Occipital lobe (tissue), 2 donors: Measurements from ENCODE around the gene MTHFS. TPM values are rescaled to one million over a fixed set of nuclear protein-coding genes. Genes with fewer than 3 reads are reported as not detected.
A peak's percentile ranks its signal among the peaks of the same experiment; 100 is the strongest.
"Not testable (repeated sequence)": the region's sequence is repeated elsewhere in the genome, so short reads cannot be mapped to it uniquely, and the experiment has no call there.

ENCODE experiments used
- DNase-seq: peaks from one replicate; lab custom pipeline; 2025; lab: John Stamatoyannopoulos, UW
- total RNA-seq: library from RNA; depleted of rRNA; stranded (reverse); fragments of >200 nt; gene quantifications from one replicate; pipeline ENCODE4 v1.2.3, GENCODE V29; 2014

Gene MTHFS
- 5.5 TPM for total RNA-seq

- DNase-seq: peak; percentile 65
Measured at GRCh38 chr15:79896634-79897379, at the start of gene MTHFS. Gene MTHFS, minus strand, starts transcription at chr15:79897014. Its CDS starts 26 bp downstream, at chr15:79896988.

GRCh38 chr15:79944622-79945021 lies 47.8 kb upstream of the MTHFS start:
- DNase-seq: no peak

GRCh38 chr15:79943820-79944219 lies 47.0 kb upstream of the MTHFS start:
- DNase-seq: no peak

GRCh38 chr15:79942741-79943481 lies 46.1 kb upstream of the MTHFS start:
- DNase-seq: no peak

GRCh38 chr15:79939399-79939798 lies 42.6 kb upstream of the MTHFS start:
- DNase-seq: no peak

GRCh38 chr15:79938143-79938542 lies 41.3 kb upstream of the MTHFS start:
- no peak for DNase-seq

- DNase-seq: not testable (repeated sequence)
Measured at GRCh38 chr15:79935556-79936201, 38.9 kb upstream of the MTHFS start.

- no peak for DNase-seq
Measured at GRCh38 chr15:79933231-79933630, 36.4 kb upstream of the MTHFS start.

GRCh38 chr15:79932447-79932846 lies 35.6 kb upstream of the MTHFS start:
- no peak for DNase-seq

- DNase-seq: no peak
Measured at GRCh38 chr15:79930516-79930915, 33.7 kb upstream of the MTHFS start.

- no peak for DNase-seq
Measured at GRCh38 chr15:79929412-79929811, 32.6 kb upstream of the MTHFS start.

- not testable (repeated sequence) for DNase-seq
Measured at GRCh38 chr15:79926116-79926515, 29.3 kb upstream of the MTHFS start.

- DNase-seq: no peak
Measured at GRCh38 chr15:79924379-79924778, 27.6 kb upstream of the MTHFS start.

- peak; percentile 74 for DNase-seq
Measured at GRCh38 chr15:79923515-79924169, 26.8 kb upstream of the MTHFS start.

- DNase-seq: peak; percentile 34
Measured at GRCh38 chr15:79923079-79923514, 26.3 kb upstream of the MTHFS start.

GRCh38 chr15:79922512-79923078 lies 25.8 kb upstream of the MTHFS start:
- no peak for DNase-seq

GRCh38 chr15:79919749-79920511 lies 23.1 kb upstream of the MTHFS start:
- no peak for DNase-seq

- DNase-seq: no peak
Measured at GRCh38 chr15:79919090-79919748, 22.4 kb upstream of the MTHFS start.

- DNase-seq: no peak
Measured at GRCh38 chr15:79918278-79918677, 21.5 kb upstream of the MTHFS start.

- DNase-seq: no peak
Measured at GRCh38 chr15:79916502-79917132, 19.8 kb upstream of the MTHFS start.
